ENCODE data around the gene PSMC2. TPM values are rescaled to one million over a fixed set of nuclear protein-coding genes. Genes with fewer than 3 reads are reported as not detected.
"Not testable (repeated sequence)": the region's sequence is repeated elsewhere in the genome, so short reads cannot be mapped to it uniquely, and the experiment has no call there.

The PSMC2 gene
- total RNA-seq, 1 experiment from 2014 or later, result 128 TPM

DNA sequence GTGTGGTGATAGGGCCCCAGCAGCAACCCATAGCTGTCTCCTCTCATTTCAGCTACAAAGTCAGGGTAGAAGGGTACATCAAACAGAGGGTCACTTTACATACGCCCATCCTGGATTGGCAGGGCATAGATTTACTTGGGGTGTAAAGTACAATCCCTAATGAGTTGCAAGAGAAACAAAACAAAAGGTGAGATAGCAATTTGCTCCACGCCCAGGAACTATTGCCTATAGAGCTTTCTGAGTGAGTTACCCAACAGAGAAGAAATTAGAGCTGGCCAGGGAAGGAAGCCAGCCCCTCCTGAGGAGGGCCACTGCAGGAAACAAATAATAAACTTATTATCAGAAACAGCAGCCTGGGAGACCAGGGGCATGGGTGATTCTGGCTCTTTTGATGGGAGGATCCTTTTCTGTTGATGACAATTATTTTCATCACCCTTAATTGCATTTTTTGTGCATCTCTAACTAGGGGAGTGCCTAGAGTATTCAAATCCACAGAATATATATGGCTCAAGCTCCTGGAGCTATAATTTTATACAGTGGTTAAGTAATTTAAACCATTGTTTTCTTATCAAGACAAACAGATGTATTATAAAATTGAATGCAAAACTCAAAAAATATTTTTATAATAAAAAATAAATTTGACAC lies 51.2 kb downstream of the PSMC2 start:
- Histone ChIP-seq H2BK12ac (ENCODE audit: insufficient read length, low read depth, low read length) (no peak overlapping the region), H3K27me3 (ENCODE audit: insufficient read depth, low read length) (no peaks in the 10 kb centered on the region), H2AK5ac (ENCODE audit: insufficient read length, low read length) (no peak overlapping the region), H2BK5ac (ENCODE audit: insufficient read length, low read length) (no peak overlapping the region), H3K4me1 (ENCODE audit: insufficient read depth, low read length) (no peaks in the 10 kb centered on the region), H3K18ac (ENCODE audit: insufficient read length, low read depth, low read length) (no peak overlapping the region), H3K23ac (ENCODE audit: insufficient read length, low read depth, low read length) (no peak overlapping the region), H3K9me3 (ENCODE audit: control insufficient read depth, low read depth, low read length) (no peaks in the 10 kb centered on the region), H3K4ac (ENCODE audit: low read depth, low read length) (no peak overlapping the region), H2BK20ac (ENCODE audit: low read depth, low read length, poor library complexity, severe bottlenecking) (no peak overlapping the region), H2BK15ac (ENCODE audit: low read depth, low read length) (no peak overlapping the region), H3K14ac (ENCODE audit: insufficient read depth, low read length) (no peak overlapping the region), H4K5ac (ENCODE audit: insufficient read length, low read depth, low read length) (no peak overlapping the region), H3K27ac (ENCODE audit: insufficient read length, low read depth, low read length) (no peak overlapping the region), H2BK120ac (ENCODE audit: low read depth, low read length, poor library complexity, severe bottlenecking) (no peak overlapping the region), H2AFZ (ENCODE audit: low read length) (no peak overlapping the region), H3K4me2 (ENCODE audit: insufficient read depth, insufficient read length, low read length) (no peak overlapping the region), H4K91ac (ENCODE audit: insufficient read length, low read depth, low read length) (no peak overlapping the region), H3K56ac (ENCODE audit: insufficient read length, low read depth, low read length) (no peak overlapping the region), H3K79me1 (ENCODE audit: insufficient read depth, low read depth, low read length, poor library complexity, severe bottlenecking) (no peaks in the 10 kb centered on the region), H3K79me2 (ENCODE audit: insufficient read depth, low read length) (no peaks in the 10 kb centered on the region), H3K9ac (ENCODE audit: extremely low read depth, insufficient read length, low read length) (no peak overlapping the region), H3T11ph (ENCODE audit: low read length) (no peak overlapping the region), H3K23me2 (ENCODE audit: insufficient read length, low read depth, low read length, poor library complexity, severe bottlenecking) (no peaks in the 10 kb centered on the region), H4K20me1 (ENCODE audit: control insufficient read depth, insufficient read depth, insufficient read length) (no peaks in the 10 kb centered on the region), H4K8ac (replicated peaks; ENCODE audit: insufficient read length, low read depth, low read length) (no peak overlapping the region)
- TF ChIP-seq, protein P1, sequence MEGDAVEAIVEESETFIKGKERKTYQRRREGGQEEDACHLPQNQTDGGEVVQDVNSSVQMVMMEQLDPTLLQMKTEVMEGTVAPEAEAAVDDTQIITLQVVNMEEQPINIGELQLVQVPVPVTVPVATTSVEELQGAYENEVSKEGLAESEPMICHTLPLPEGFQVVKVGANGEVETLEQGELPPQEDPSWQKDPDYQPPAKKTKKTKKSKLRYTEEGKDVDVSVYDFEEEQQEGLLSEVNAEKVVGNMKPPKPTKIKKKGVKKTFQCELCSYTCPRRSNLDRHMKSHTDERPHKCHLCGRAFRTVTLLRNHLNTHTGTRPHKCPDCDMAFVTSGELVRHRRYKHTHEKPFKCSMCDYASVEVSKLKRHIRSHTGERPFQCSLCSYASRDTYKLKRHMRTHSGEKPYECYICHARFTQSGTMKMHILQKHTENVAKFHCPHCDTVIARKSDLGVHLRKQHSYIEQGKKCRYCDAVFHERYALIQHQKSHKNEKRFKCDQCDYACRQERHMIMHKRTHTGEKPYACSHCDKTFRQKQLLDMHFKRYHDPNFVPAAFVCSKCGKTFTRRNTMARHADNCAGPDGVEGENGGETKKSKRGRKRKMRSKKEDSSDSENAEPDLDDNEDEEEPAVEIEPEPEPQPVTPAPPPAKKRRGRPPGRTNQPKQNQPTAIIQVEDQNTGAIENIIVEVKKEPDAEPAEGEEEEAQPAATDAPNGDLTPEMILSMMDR (conservative IDR thresholded peaks at IDR 0.05), result no peak
- Mint-ChIP-seq H3K36me3 (ENCODE audit: insufficient read depth in 1 of 3, low read depth in 3 of 3) (no peaks in the 10 kb centered on the region; a peak in 1 of 7 replicates), H3K27me3 (ENCODE audit: low read depth) (peaks cover 11% of the 10 kb centered on the region), H3K4me3 (no peak overlapping the region), H3K4me1 (no peaks in the 10 kb centered on the region), H3K27ac (no peak overlapping the region), H3K9me3 (peaks cover 5 to 11% of the 10 kb centered on the region in 2 experiments; a peak in 3 of 5 replicates)
- DNase-seq, result no peak
- WGBS (ENCODE audit: extremely low coverage, insufficient read length, low lambda C conversion rate), result no CpG with 5 or more reads among the region's 2 CpGs

DNA sequence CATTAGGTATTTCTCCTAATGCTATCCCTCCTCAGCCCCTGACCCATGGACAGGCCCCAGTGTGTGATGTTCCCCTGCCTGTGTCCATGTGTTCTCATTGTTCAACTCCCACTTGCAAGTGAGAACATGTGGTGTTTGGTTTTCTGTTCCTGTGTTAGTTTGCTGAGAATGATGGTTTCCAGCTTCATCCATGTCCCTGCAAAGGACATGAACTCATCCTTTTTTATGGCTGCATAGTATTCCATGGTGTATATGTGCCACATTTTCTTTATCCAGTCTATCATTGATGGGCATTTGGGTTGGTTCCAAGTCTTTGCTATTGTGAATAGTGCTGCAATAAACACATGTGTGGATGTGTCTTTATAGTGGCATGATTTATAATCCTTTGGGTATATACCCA lies 52.2 kb downstream of the PSMC2 start:
- H3K4me1 ChIP-seq (ENCODE audit: insufficient read depth, low read length); H2BK5ac ChIP-seq (ENCODE audit: insufficient read length, low read length); H3K18ac ChIP-seq (ENCODE audit: insufficient read length, low read depth, low read length); H4K8ac ChIP-seq (replicated peaks; ENCODE audit: insufficient read length, low read depth, low read length); H3K4me1 Mint-ChIP-seq; H3K27ac Mint-ChIP-seq; H3K9me3 ChIP-seq (ENCODE audit: control insufficient read depth, low read depth, low read length); DNase-seq; H3K79me2 ChIP-seq (ENCODE audit: insufficient read depth, low read length); H3K4me2 ChIP-seq (ENCODE audit: insufficient read depth, insufficient read length, low read length); H3K27me3 ChIP-seq (ENCODE audit: insufficient read depth, low read length); H3K27ac ChIP-seq (ENCODE audit: insufficient read length, low read depth, low read length); H4K91ac ChIP-seq (ENCODE audit: insufficient read length, low read depth, low read length); H3K4ac ChIP-seq (ENCODE audit: low read depth, low read length); H3K56ac ChIP-seq (ENCODE audit: insufficient read length, low read depth, low read length); H2BK120ac ChIP-seq (ENCODE audit: low read depth, low read length, poor library complexity, severe bottlenecking); H2AFZ ChIP-seq (ENCODE audit: low read length); H3K9ac ChIP-seq (ENCODE audit: extremely low read depth, insufficient read length, low read length); H3K79me1 ChIP-seq (ENCODE audit: insufficient read depth, low read depth, low read length, poor library complexity, severe bottlenecking); H3K14ac ChIP-seq (ENCODE audit: insufficient read depth, low read length); H3K23me2 ChIP-seq (ENCODE audit: insufficient read length, low read depth, low read length, poor library complexity, severe bottlenecking); H2BK15ac ChIP-seq (ENCODE audit: low read depth, low read length); H3T11ph ChIP-seq (ENCODE audit: low read length); H4K20me1 ChIP-seq (ENCODE audit: control insufficient read depth, insufficient read depth, insufficient read length); H2BK20ac ChIP-seq (ENCODE audit: low read depth, low read length, poor library complexity, severe bottlenecking); H2BK12ac ChIP-seq (ENCODE audit: insufficient read length, low read depth, low read length); H3K4me3 Mint-ChIP-seq; H4K5ac ChIP-seq (ENCODE audit: insufficient read length, low read depth, low read length); H2AK5ac ChIP-seq (ENCODE audit: insufficient read length, low read length); H3K23ac ChIP-seq (ENCODE audit: insufficient read length, low read depth, low read length); H3K36me3 Mint-ChIP-seq (ENCODE audit: insufficient read depth in 1 of 3, low read depth in 3 of 3): not testable (repeated sequence)
- peaks cover 5 to 13% of the 10 kb centered on the region in 2 experiments; a peak in 3 of 5 replicates for H3K9me3 Mint-ChIP-seq
- peaks cover 20% of the 10 kb centered on the region for H3K27me3 Mint-ChIP-seq (ENCODE audit: low read depth)
